ENCODE results near the gene BET1. TPM values are rescaled to one million over a fixed set of nuclear protein-coding genes. Genes with fewer than 3 reads are reported as not detected.
"Not testable (repeated sequence)": the region's sequence is repeated elsewhere in the genome, so short reads cannot be mapped to it uniquely, and the experiment has no call there.

Gene BET1
- total RNA-seq, 1 donor from 2014 or later: 30.5 TPM

GRCh38 chr7:94030634-94031033 is 26.5 kb upstream of the BET1 start:
- no peaks in the 10 kb centered on the region for H3K9me3 Mint-ChIP-seq (ENCODE audit: low read depth)
- TF ChIP-seq CTCF (IDR thresholded peaks at IDR 0.05; ENCODE audit: unreplicated experiment): no peak
- H3K27ac Mint-ChIP-seq: no peak overlapping the region
- H3K36me3 Mint-ChIP-seq (ENCODE audit: insufficient read depth): no peaks in the 10 kb centered on the region
- peaks cover 7% of the 10 kb centered on the region for H3K27me3 Mint-ChIP-seq
- H3K4me3 Mint-ChIP-seq (ENCODE audit: low read depth): no peak overlapping the region
- H3K4me1 Mint-ChIP-seq (ENCODE audit: low read depth): no peaks in the 10 kb centered on the region
- DNase-seq (ENCODE audit: low spot score, unreplicated experiment): no peak

- peaks cover 7% of the 10 kb centered on the region for H3K27me3 Mint-ChIP-seq
- no peak for DNase-seq (ENCODE audit: low spot score, unreplicated experiment)
- H3K4me1 Mint-ChIP-seq (ENCODE audit: low read depth): no peaks in the 10 kb centered on the region
Measured at GRCh38 chr7:94029976-94030375, 25.8 kb upstream of the BET1 start.

GRCh38 chr7:94028768-94029167 is 24.6 kb upstream of the BET1 start:
- Mint-ChIP-seq H3K4me1 (ENCODE audit: low read depth) (no peaks in the 10 kb centered on the region), H3K4me3 (ENCODE audit: low read depth) (no peak overlapping the region), H3K36me3 (ENCODE audit: insufficient read depth) (no peaks in the 10 kb centered on the region), H3K27me3 (peaks cover 7% of the 10 kb centered on the region), H3K9me3 (ENCODE audit: low read depth) (no peaks in the 10 kb centered on the region), H3K27ac (no peak overlapping the region)
- no peak for TF ChIP-seq CTCF (IDR thresholded peaks at IDR 0.05; ENCODE audit: unreplicated experiment)
- DNase-seq (ENCODE audit: low spot score, unreplicated experiment): no peak

More at GRCh38 chr7:94029976-94030375, 25.8 kb upstream of the BET1 start:
- H3K4me3 Mint-ChIP-seq (ENCODE audit: low read depth): no peak overlapping the region
- no peaks in the 10 kb centered on the region for H3K9me3 Mint-ChIP-seq (ENCODE audit: low read depth)
- H3K27ac Mint-ChIP-seq: no peak overlapping the region
- no peak for TF ChIP-seq CTCF (IDR thresholded peaks at IDR 0.05; ENCODE audit: unreplicated experiment)
- no peaks in the 10 kb centered on the region for H3K36me3 Mint-ChIP-seq (ENCODE audit: insufficient read depth)

- not testable (repeated sequence) for H3K4me1 Mint-ChIP-seq (ENCODE audit: low read depth); H3K36me3 Mint-ChIP-seq (ENCODE audit: insufficient read depth); H3K9me3 Mint-ChIP-seq (ENCODE audit: low read depth); H3K4me3 Mint-ChIP-seq (ENCODE audit: low read depth); H3K27me3 Mint-ChIP-seq; DNase-seq (ENCODE audit: low spot score, unreplicated experiment); H3K27ac Mint-ChIP-seq
Measured at GRCh38 chr7:94026619-94027018, 22.5 kb upstream of the BET1 start.

- Mint-ChIP-seq H3K4me3 (ENCODE audit: low read depth) (no peak overlapping the region), H3K27me3 (no peaks in the 10 kb centered on the region), H3K4me1 (ENCODE audit: low read depth) (no peaks in the 10 kb centered on the region), H3K27ac (no peak overlapping the region), H3K36me3 (ENCODE audit: insufficient read depth) (no peaks in the 10 kb centered on the region), H3K9me3 (ENCODE audit: low read depth) (no peaks in the 10 kb centered on the region)
- DNase-seq (ENCODE audit: low spot score, unreplicated experiment): no peak
- no peak for TF ChIP-seq CTCF (IDR thresholded peaks at IDR 0.05; ENCODE audit: unreplicated experiment)
Measured at GRCh38 chr7:94022550-94022949, 18.4 kb upstream of the BET1 start.

GRCh38 chr7:94016786-94017185 is 12.6 kb upstream of the BET1 start:
- TF ChIP-seq CTCF (IDR thresholded peaks at IDR 0.05; ENCODE audit: unreplicated experiment): no peak
- H3K9me3 Mint-ChIP-seq (ENCODE audit: low read depth): peaks cover 4% of the 10 kb centered on the region
- no peak overlapping the region for H3K27ac Mint-ChIP-seq
- H3K27me3 Mint-ChIP-seq: no peaks in the 10 kb centered on the region
- H3K36me3 Mint-ChIP-seq (ENCODE audit: insufficient read depth): no peaks in the 10 kb centered on the region
- DNase-seq (ENCODE audit: low spot score, unreplicated experiment): no peak
- no peak overlapping the region for H3K4me3 Mint-ChIP-seq (ENCODE audit: low read depth)
- H3K4me1 Mint-ChIP-seq (ENCODE audit: low read depth): peaks cover 4% of the 10 kb centered on the region

All from progenitor cell of endocrine pancreas (in vitro differentiated cells).